Ishikawa (cell line): ENCODE measurements around the gene PDE4D.

Experiments used
- CEBPB ChIP-seq: IDR thresholded peaks from 2 replicates; pipeline ENCODE4 v1.6.1; 2012
- CREB1 ChIP-seq: IDR thresholded peaks from 2 replicates; pipeline ENCODE4 v1.6.1; 2012; ENCODE audit warnings: low read depth
- EGR1 ChIP-seq: IDR thresholded peaks from 2 replicates; pipeline ENCODE4 v1.6.1; 2012
- EP300 ChIP-seq: IDR thresholded peaks from 2 replicates; pipeline ENCODE4 v1.6.1; 2012; ENCODE audit warnings: borderline replicate concordance
- FOXM1 ChIP-seq: IDR thresholded peaks from 2 replicates; pipeline ENCODE4 v1.6.1; 2012; ENCODE audit warnings: low read depth, borderline replicate concordance
- MAX ChIP-seq: IDR thresholded peaks from 2 replicates; pipeline ENCODE4 v1.6.1; 2012
- RAD21 ChIP-seq: IDR thresholded peaks from 2 replicates; pipeline ENCODE4 v1.6.1; 2012; ENCODE audit warnings: low read depth
- REST ChIP-seq: IDR thresholded peaks from 2 replicates; pipeline ENCODE4 v1.6.1; 2012; ENCODE audit warnings: low read depth, mild to moderate bottlenecking
- TAF1 ChIP-seq: IDR thresholded peaks from 2 replicates; pipeline ENCODE4 v1.6.1; 2012; ENCODE audit warnings: low read depth, mild to moderate bottlenecking
- TEAD4 ChIP-seq: IDR thresholded peaks from 2 replicates; pipeline ENCODE4 v1.6.1; 2012
- YY1 ChIP-seq: IDR thresholded peaks from 2 replicates; pipeline ENCODE4 v1.6.1; 2012; ENCODE audit warnings: low read depth

GRCh38 chr5:59694411-59694810 is 199.1 kb downstream of the PDE4D start:
- no peak for TF ChIP-seq EP300
- no peak for TF ChIP-seq TEAD4
- no peak for TF ChIP-seq YY1
- no peak for TF ChIP-seq TAF1
- TF ChIP-seq CEBPB = no peak
- no peak for TF ChIP-seq FOXM1
- TF ChIP-seq REST = no peak
- TF ChIP-seq EGR1 = no peak
- TF ChIP-seq MAX = no peak
- TF ChIP-seq RAD21 = no peak
- no peak for TF ChIP-seq CREB1
